Amniotic epithelial cell (primary cell): ENCODE results near the gene PDE10A.
A peak's percentile ranks its signal among the peaks of the same experiment; 100 is the strongest.

Experiments used
- DNase-seq: peaks from one replicate; pipeline ENCODE4 v3.0.0-alpha.2; 2010; ENCODE audit warnings: low read depth

The PDE10A gene

GRCh38 chr6:165662749-165663376, at the start of gene PDE10A:
TSS of gene PDE10A (minus strand) at chr6:165663241. CDS start at chr6:165662811, 430 bp downstream.
- no peak for DNase-seq

GRCh38 chr6:165708985-165709576, 46.0 kb upstream of the PDE10A start:
- no peak for DNase-seq

GRCh38 chr6:165707067-165707853, 44.2 kb upstream of the PDE10A start:
- no peak for DNase-seq

GRCh38 chr6:165705941-165706340, 42.9 kb upstream of the PDE10A start:
- no peak for DNase-seq

GRCh38 chr6:165704045-165704748, 41.2 kb upstream of the PDE10A start:
- DNase-seq = no peak

GRCh38 chr6:165702669-165703068, 39.6 kb upstream of the PDE10A start:
- no peak for DNase-seq

GRCh38 chr6:165701564-165702354, 38.7 kb upstream of the PDE10A start:
- DNase-seq = no peak

GRCh38 chr6:165701005-165701404, 38.0 kb upstream of the PDE10A start:
- no peak for DNase-seq

GRCh38 chr6:165698868-165699267, 35.8 kb upstream of the PDE10A start:
- DNase-seq = no peak

- no peak for DNase-seq
Measured at GRCh38 chr6:165697171-165697570, 34.1 kb upstream of the PDE10A start.

GRCh38 chr6:165695722-165696515, 32.9 kb upstream of the PDE10A start:
- DNase-seq = peak; percentile 17

GRCh38 chr6:165694296-165694695, 31.3 kb upstream of the PDE10A start:
- no peak for DNase-seq

- DNase-seq = no peak
Measured at GRCh38 chr6:165692106-165692653, 29.1 kb upstream of the PDE10A start.

GRCh38 chr6:165689699-165690098, 26.7 kb upstream of the PDE10A start:
- peak; percentile 12 for DNase-seq

- DNase-seq = no peak
Measured at GRCh38 chr6:165686596-165687365, 23.7 kb upstream of the PDE10A start.

- no peak for DNase-seq
Measured at GRCh38 chr6:165685302-165685701, 22.3 kb upstream of the PDE10A start.

GRCh38 chr6:165684333-165684732, 21.3 kb upstream of the PDE10A start:
- DNase-seq = no peak

GRCh38 chr6:165680975-165681374, 17.9 kb upstream of the PDE10A start:
- no peak for DNase-seq

GRCh38 chr6:165679326-165679725, 16.3 kb upstream of the PDE10A start:
- no peak for DNase-seq

- no peak for DNase-seq
Measured at GRCh38 chr6:165678904-165679303, 15.9 kb upstream of the PDE10A start.
